Measurements from ENCODE around the gene RARRES1. TPM values are rescaled to one million over a fixed set of nuclear protein-coding genes. Genes with fewer than 3 reads are reported as not detected.

The RARRES1 gene
- polyA plus RNA-seq, 2 of the 4 experiments (the other 2 are of a cell fraction) = 10.9 to 33.4 TPM

- ChIA-PET CTCF (interaction anchor here (1.0 to 1.8 kb wide), 2 partner anchors 15 to 83 kb away, joined by 3 to 6 read pairs; no protein-coding TSS in a partner anchor), POLR2A (no interaction called here)
- Histone ChIP-seq H3K4me2 (no peak overlapping the region), H3K4me3 (no peak overlapping the region), H3K27ac (no peak overlapping the region), H3K9me3 (no peaks in the 10 kb centered on the region), H3K4me1 (peaks cover 24% of the 10 kb centered on the region)
- 21% methylated on average over 1 of the region's 1 CpG for WGBS (ENCODE audit: missing lambda C conversion rate)
- FAIRE-seq (peak; percentile 23), ATAC-seq (no peak), DNase-seq (ENCODE audit: low read depth in 1 of 2, low spot score in 1 of 2) (no peak)
- TF ChIP-seq MAZ (IDR thresholded peaks at IDR 0.05; ENCODE audit: borderline replicate concordance, low read depth, low read length) (no peak), EHMT2 (IDR thresholded peaks at IDR 0.05; ENCODE audit: low read depth) (no peak), CTCF (IDR thresholded peaks at IDR 0.05) (no peak), MAFK (IDR thresholded peaks at IDR 0.05; ENCODE audit: partially characterized antibody) (no peak), REST (IDR thresholded peaks at IDR 0.05) (no peak), EHF (CRISPR knock-in tag; IDR thresholded peaks at IDR 0.05) (no peak), ZNF302 (CRISPR knock-in tag; IDR thresholded peaks at IDR 0.05) (no peak), CHD4 (IDR thresholded peaks at IDR 0.05; ENCODE audit: borderline replicate concordance) (no peak), FOXS1 (CRISPR knock-in tag; IDR thresholded peaks at IDR 0.05) (no peak), HMGXB4 (CRISPR knock-in tag; IDR thresholded peaks at IDR 0.05; ENCODE audit: borderline replicate concordance) (no peak), USF2 (IDR thresholded peaks at IDR 0.05) (no peak), HOXB5 (CRISPR knock-in tag; IDR thresholded peaks at IDR 0.05) (no peak), EP300 (IDR thresholded peaks at IDR 0.05) (no peak)
Measured at GRCh38 chr3:158751316-158751715, 19.1 kb upstream of the RARRES1 start.

GRCh38 chr3:158750016-158750415 lies 17.8 kb upstream of the RARRES1 start:
- no peak for TF ChIP-seq RARB (CRISPR knock-in tag; IDR thresholded peaks at IDR 0.05)
- TF ChIP-seq JUN (IDR thresholded peaks at IDR 0.05) = no peak
- TF ChIP-seq EHF (CRISPR knock-in tag; IDR thresholded peaks at IDR 0.05) = no peak
- TF ChIP-seq NFE2L2 (conservative IDR thresholded peaks at IDR 0.05; ENCODE audit: low read length) = no peak
- TF ChIP-seq CHD4 (IDR thresholded peaks at IDR 0.05; ENCODE audit: borderline replicate concordance) = no peak
- no peak for TF ChIP-seq FOSL2 (IDR thresholded peaks at IDR 0.05)
- no peak for TF ChIP-seq FOSL2 (CRISPR knock-in tag; IDR thresholded peaks at IDR 0.05)
- no peak for TF ChIP-seq RNF2 (IDR thresholded peaks at IDR 0.05; ENCODE audit: borderline replicate concordance, low read depth)
- no peak for TF ChIP-seq RAD21 (conservative IDR thresholded peaks at IDR 0.05 in 1 of 2, IDR thresholded peaks at IDR 0.05 in 1 of 2)
- no peak for TF ChIP-seq CHD2 (IDR thresholded peaks at IDR 0.05; ENCODE audit: low read length, partially characterized antibody)
- TF ChIP-seq MYC (IDR thresholded peaks at IDR 0.05; ENCODE audit: borderline replicate concordance, low read length) = no peak
- no peak for TF ChIP-seq HMGXB4 (CRISPR knock-in tag; IDR thresholded peaks at IDR 0.05; ENCODE audit: borderline replicate concordance)
- no peak for TF ChIP-seq RFX5 (IDR thresholded peaks at IDR 0.05)
- TF ChIP-seq CBX2 (IDR thresholded peaks at IDR 0.05; ENCODE audit: borderline replicate concordance, low read depth) = no peak
- peaks cover 28% of the 10 kb centered on the region for H3K4me1 ChIP-seq
- CTCF ChIA-PET = interaction anchor here (1.2 to 2.4 kb wide), 2 partner anchors 40 to 78 kb away, joined by 3 to 12 read pairs; partner anchors contain the start of gene LXN
- ATAC-seq (no peak), DNase-seq (ENCODE audit: low read depth in 1 of 2, low spot score in 1 of 2) (no peak), FAIRE-seq (no peak)
- no peak overlapping the region for H3K4me2 ChIP-seq
- 88% methylated on average over 6 of the region's 6 CpGs for WGBS (ENCODE audit: missing lambda C conversion rate)
- H3K9me3 ChIP-seq = no peaks in the 10 kb centered on the region
- H3K27ac ChIP-seq = no peak overlapping the region
- H3K4me3 ChIP-seq = no peak overlapping the region
- POLR2A ChIA-PET = no interaction called here
